DOHH2 (cell line): ENCODE data around the gene INTS6L.

ENCODE experiments used
- H3F3A ChIP-seq: fragments of 200-600 bp; sonication (generic), shearing (Covaris generic); 2 replicates; pipeline ENCODE4 v1.6.0; 2016; ENCODE audit warnings: antibody characterized with exemption, mild to moderate bottlenecking; ENCODE audit not compliant: control insufficient read depth, insufficient read depth
- H3K27ac ChIP-seq: fragments of 200-600 bp; sonication (generic); 2 replicates; pipeline ENCODE4 v1.5.1; 2014; ENCODE audit warnings: low read depth, mild to moderate bottlenecking, low read length, moderate library complexity
- H3K27me3 ChIP-seq: fragments of 200-600 bp; sonication (generic); 2 replicates; pipeline ENCODE4 v1.6.1; 2014; ENCODE audit warnings: mild to moderate bottlenecking, low read length, mixed read lengths; ENCODE audit not compliant: control insufficient read depth
- H3K36me3 ChIP-seq: fragments of 200-600 bp; sonication (generic); 2 replicates; pipeline ENCODE4 v1.6.1; 2014; ENCODE audit warnings: mild to moderate bottlenecking, low read length, moderate library complexity, mixed read lengths; ENCODE audit not compliant: control insufficient read depth
- H3K4me1 ChIP-seq: fragments of 200-600 bp; sonication (generic); 2 replicates; pipeline ENCODE4 v1.6.1; 2014; ENCODE audit warnings: mild to moderate bottlenecking, low read length, mixed read lengths; ENCODE audit not compliant: control insufficient read depth
- H3K4me2 ChIP-seq: fragments of 200-600 bp; sonication (generic); 2 replicates; pipeline ENCODE4 v1.6.0; 2014; ENCODE audit warnings: mild to moderate bottlenecking, low read length, moderate library complexity
- H3K4me3 ChIP-seq: fragments of 200-600 bp; sonication (generic); 2 replicates; pipeline ENCODE4 v1.5.1; 2014; ENCODE audit warnings: mild to moderate bottlenecking, low read length, mixed read lengths
- H3K79me2 ChIP-seq: fragments of 200-600 bp; sonication (generic); 2 replicates; pipeline ENCODE4 v1.6.1; 2014; ENCODE audit warnings: mild to moderate bottlenecking, low read length, mixed read lengths; ENCODE audit not compliant: control insufficient read depth
- H3K9me2 ChIP-seq: fragments of 200-600 bp; sonication (generic); replicated peaks from 2 replicates; pipeline ENCODE4 v1.6.1; 2014; ENCODE audit warnings: mild to moderate bottlenecking, low read length, mixed read lengths; ENCODE audit not compliant: control insufficient read depth
- H3K9me3 ChIP-seq: fragments of 200-600 bp; sonication (generic); 2 replicates; pipeline ENCODE4 v1.6.1; 2014; ENCODE audit warnings: antibody characterized with exemption, low read length, mixed read lengths; ENCODE audit not compliant: control insufficient read depth, insufficient read depth
- H4K20me1 ChIP-seq: fragments of 200-600 bp; sonication (generic); 2 replicates; pipeline ENCODE4 v1.6.0; 2014; ENCODE audit warnings: low read depth, mild to moderate bottlenecking, antibody characterized with exemption, low read length, moderate library complexity; ENCODE audit not compliant: control insufficient read depth, insufficient read depth
- CTCF ChIP-seq: fragments of 200-600 bp; sonication (generic); IDR thresholded peaks from one replicate; pipeline ENCODE4 v1.5.1; 2014; ENCODE audit warnings: antibody characterized with exemption, mild to moderate bottlenecking, low read depth, low read length; ENCODE audit not compliant: poor library complexity, severe bottlenecking
- EZH2phosphoT487 ChIP-seq: fragments of 200-600 bp; sonication (generic); IDR thresholded peaks from 2 replicates; pipeline ENCODE4 v1.6.1; 2017; ENCODE audit warnings: borderline replicate concordance, mild to moderate bottlenecking, antibody characterized with exemption, low read length, moderate library complexity, mixed read lengths

The INTS6L gene

GRCh38 chrX:135512508-135513129 is 7.8 kb upstream of the INTS6L start:
- Histone ChIP-seq H3K4me1 (no peaks in the 10 kb centered on the region), H3K9me3 (no peaks in the 10 kb centered on the region), H3K27me3 (no peaks in the 10 kb centered on the region), H3K79me2 (no peaks in the 10 kb centered on the region), H4K20me1 (no peaks in the 10 kb centered on the region), H3K9me2 (no peaks in the 10 kb centered on the region), H3K27ac (no peak overlapping the region), H3K4me2 (no peak overlapping the region), H3K36me3 (no peaks in the 10 kb centered on the region), H3K4me3 (no peak overlapping the region), H3F3A (no peaks in the 10 kb centered on the region)
- TF ChIP-seq EZH2phosphoT487 (no peak), CTCF (no peak)

- Histone ChIP-seq H3K27ac (no peak overlapping the region), H3K79me2 (no peaks in the 10 kb centered on the region), H4K20me1 (no peaks in the 10 kb centered on the region), H3F3A (no peaks in the 10 kb centered on the region), H3K36me3 (no peaks in the 10 kb centered on the region), H3K27me3 (no peaks in the 10 kb centered on the region), H3K9me3 (no peaks in the 10 kb centered on the region), H3K4me1 (no peaks in the 10 kb centered on the region), H3K4me2 (no peak overlapping the region), H3K4me3 (no peak overlapping the region), H3K9me2 (no peaks in the 10 kb centered on the region)
- no peak for TF ChIP-seq CTCF
Measured at GRCh38 chrX:135513130-135513515, 7.3 kb upstream of the INTS6L start.

GRCh38 chrX:135516376-135516775 is 4.1 kb upstream of the INTS6L start:
- Histone ChIP-seq H3K4me3 (no peak overlapping the region), H3K27ac (no peak overlapping the region), H3K9me2 (no peaks in the 10 kb centered on the region), H3K4me1 (peaks cover 4% of the 10 kb centered on the region), H3K79me2 (no peaks in the 10 kb centered on the region), H3K36me3 (no peaks in the 10 kb centered on the region), H3K9me3 (no peaks in the 10 kb centered on the region), H3K27me3 (no peaks in the 10 kb centered on the region), H3F3A (no peaks in the 10 kb centered on the region), H3K4me2 (no peak overlapping the region), H4K20me1 (no peaks in the 10 kb centered on the region)
- TF ChIP-seq CTCF (no peak), EZH2phosphoT487 (no peak)

- Histone ChIP-seq H3K9me3 (no peaks in the 10 kb centered on the region), H3K4me1 (peaks cover 12% of the 10 kb centered on the region), H4K20me1 (no peaks in the 10 kb centered on the region), H3K36me3 (no peaks in the 10 kb centered on the region), H3K4me2 (no peak overlapping the region), H3F3A (no peaks in the 10 kb centered on the region), H3K27me3 (no peaks in the 10 kb centered on the region), H3K4me3 (no peak overlapping the region), H3K79me2 (peaks cover 9% of the 10 kb centered on the region), H3K27ac (no peak overlapping the region), H3K9me2 (no peaks in the 10 kb centered on the region)
- TF ChIP-seq CTCF (no peak), EZH2phosphoT487 (no peak)
Measured at GRCh38 chrX:135518161-135518560, 2.3 kb upstream of the INTS6L start.
